Dedifferentiated amniotic fluid mesenchymal stem cell (primary cell): ENCODE measurements around the gene CCDC12.

Source experiments
- DNase-seq: peaks from one replicate; pipeline ENCODE4 v3.0.0-alpha.2; 2016; ENCODE audit errors: extremely low spot score

Gene CCDC12

GRCh38 chr3:46996689-46997452, 20.3 kb upstream of the CCDC12 start:
- no peak for DNase-seq

- no peak for DNase-seq
Measured at GRCh38 chr3:46995901-46996562, 19.5 kb upstream of the CCDC12 start.

GRCh38 chr3:46994801-46995731, 18.5 kb upstream of the CCDC12 start:
- DNase-seq: no peak

- DNase-seq: no peak
Measured at GRCh38 chr3:46993986-46994385, 17.4 kb upstream of the CCDC12 start.

GRCh38 chr3:46993292-46993691, 16.7 kb upstream of the CCDC12 start:
- DNase-seq: no peak

GRCh38 chr3:46992231-46992630, 15.7 kb upstream of the CCDC12 start:
- DNase-seq: no peak

- no peak for DNase-seq
Measured at GRCh38 chr3:46991406-46992165, 15.0 kb upstream of the CCDC12 start.

GRCh38 chr3:46990573-46991374, 14.2 kb upstream of the CCDC12 start:
- no peak for DNase-seq

- no peak for DNase-seq
Measured at GRCh38 chr3:46989146-46989810, 12.7 kb upstream of the CCDC12 start.

- no peak for DNase-seq
Measured at GRCh38 chr3:46988616-46989015, 12.1 kb upstream of the CCDC12 start.

GRCh38 chr3:46987743-46988401, 11.3 kb upstream of the CCDC12 start:
- DNase-seq: no peak

GRCh38 chr3:46987319-46987742, 10.8 kb upstream of the CCDC12 start:
- DNase-seq: no peak

- DNase-seq: no peak
Measured at GRCh38 chr3:46986782-46987310, 10.3 kb upstream of the CCDC12 start.

GRCh38 chr3:46986055-46986730, 9.6 kb upstream of the CCDC12 start:
- DNase-seq: no peak

GRCh38 chr3:46985588-46985987, 9.0 kb upstream of the CCDC12 start:
- no peak for DNase-seq

- no peak for DNase-seq
Measured at GRCh38 chr3:46984591-46985459, 8.3 kb upstream of the CCDC12 start.

GRCh38 chr3:46982546-46982945, 6.0 kb upstream of the CCDC12 start:
- DNase-seq: no peak
